Peyer's patch (tissue), 4 donors: Measurements from ENCODE around the gene CA9.

Source experiments
- CTCF ChIP-seq, 6 experiments: fragments of 450-650 bp in 4 of 6; fragments of 200-600 bp in 2 of 6; sonication (generic) in 1 of 6; IDR thresholded peaks; one replicate each; pipeline ENCODE4 v1.5.1; 2017 to 2019; ENCODE audit warnings: antibody characterized with exemption in 6 of 6, mild to moderate bottlenecking in 3 of 6, moderate library complexity in 1 of 6
- POLR2A ChIP-seq, 2 donors: fragments of 450-650 bp; IDR thresholded peaks; one replicate each; pipeline ENCODE4 v1.5.1; 2017; ENCODE audit warnings: antibody characterized with exemption in 2 of 2, mild to moderate bottlenecking in 2 of 2, moderate library complexity in 2 of 2

GRCh38 chr9:35657546-35658136 is 16.1 kb upstream of the CA9 start, which contains the start of gene RMRP:
- peak in 3 of 6 experiments; percentile 59 to 71 (median 64) for TF ChIP-seq CTCF (IDR thresholded peaks at IDR 0.05)
- peak; percentile 70 to 88 for TF ChIP-seq POLR2A (IDR thresholded peaks at IDR 0.05)
